PFSK-1 (cell line): ENCODE data around the gene NANOS2.

Experiments used
- FOXP2 ChIP-seq: optimal IDR thresholded peaks from 2 replicates; pipeline ENCODE3; 2011; ENCODE audit warnings: borderline replicate concordance, control low read depth, inconsistent platforms; ENCODE audit not compliant: insufficient read depth; ENCODE audit errors: extremely low read length, extremely low read depth
- POLR2AphosphoS5 ChIP-seq: IDR thresholded peaks from 2 replicates; pipeline ENCODE4 v1.6.1; 2012; ENCODE audit warnings: low read depth, mild to moderate bottlenecking, control low read depth, low read length, moderate library complexity
- SIN3A ChIP-seq: IDR thresholded peaks from 2 replicates; pipeline ENCODE4 v1.6.1; 2012; ENCODE audit warnings: mild to moderate bottlenecking, low read length, moderate library complexity, borderline replicate concordance; ENCODE audit not compliant: insufficient read depth
- TAF1 ChIP-seq: IDR thresholded peaks from 2 replicates; pipeline ENCODE4 v1.6.1; 2012; ENCODE audit warnings: low read length, control low read depth, borderline replicate concordance; ENCODE audit not compliant: insufficient read depth
- TF ChIP-seq, protein P1 (sequence below), 2 experiments: IDR thresholded peaks; 2 replicates each; pipeline versions ENCODE4 v1.6.1 to v1.8.0; 2011 to 2012; ENCODE audit warnings: low read depth in 2 of 2, low read length in 2 of 2, control low read depth in 1 of 2, inconsistent platforms in 1 of 2, mild to moderate bottlenecking in 1 of 2, moderate library complexity in 1 of 2; ENCODE audit not compliant: insufficient read depth in 1 of 2

Gene NANOS2

DNA sequence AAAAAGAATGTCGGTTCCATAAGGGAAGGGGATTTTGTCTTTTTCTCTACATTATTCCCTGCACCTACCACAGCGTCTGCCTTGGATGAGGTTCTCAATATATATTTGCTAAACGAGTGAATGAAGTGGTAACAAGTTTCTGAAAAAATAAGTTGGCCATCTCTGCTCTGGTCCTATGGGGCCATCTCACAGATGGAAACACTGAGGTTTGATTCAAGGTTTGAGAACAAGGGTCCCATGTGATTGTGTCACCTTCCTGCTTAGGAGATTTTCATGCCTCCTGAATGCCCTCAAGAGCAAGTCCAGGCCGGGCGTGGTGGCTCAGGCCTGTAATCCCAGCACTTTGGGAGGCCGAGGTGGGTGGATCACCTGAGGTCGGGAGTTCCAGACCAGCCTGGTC lies 15.3 kb downstream of the NANOS2 start:
- TF ChIP-seq FOXP2 = no peak
- no peak for TF ChIP-seq TAF1
- no peak for TF ChIP-seq POLR2AphosphoS5
- TF ChIP-seq SIN3A = no peak
- TF ChIP-seq, protein P1, sequence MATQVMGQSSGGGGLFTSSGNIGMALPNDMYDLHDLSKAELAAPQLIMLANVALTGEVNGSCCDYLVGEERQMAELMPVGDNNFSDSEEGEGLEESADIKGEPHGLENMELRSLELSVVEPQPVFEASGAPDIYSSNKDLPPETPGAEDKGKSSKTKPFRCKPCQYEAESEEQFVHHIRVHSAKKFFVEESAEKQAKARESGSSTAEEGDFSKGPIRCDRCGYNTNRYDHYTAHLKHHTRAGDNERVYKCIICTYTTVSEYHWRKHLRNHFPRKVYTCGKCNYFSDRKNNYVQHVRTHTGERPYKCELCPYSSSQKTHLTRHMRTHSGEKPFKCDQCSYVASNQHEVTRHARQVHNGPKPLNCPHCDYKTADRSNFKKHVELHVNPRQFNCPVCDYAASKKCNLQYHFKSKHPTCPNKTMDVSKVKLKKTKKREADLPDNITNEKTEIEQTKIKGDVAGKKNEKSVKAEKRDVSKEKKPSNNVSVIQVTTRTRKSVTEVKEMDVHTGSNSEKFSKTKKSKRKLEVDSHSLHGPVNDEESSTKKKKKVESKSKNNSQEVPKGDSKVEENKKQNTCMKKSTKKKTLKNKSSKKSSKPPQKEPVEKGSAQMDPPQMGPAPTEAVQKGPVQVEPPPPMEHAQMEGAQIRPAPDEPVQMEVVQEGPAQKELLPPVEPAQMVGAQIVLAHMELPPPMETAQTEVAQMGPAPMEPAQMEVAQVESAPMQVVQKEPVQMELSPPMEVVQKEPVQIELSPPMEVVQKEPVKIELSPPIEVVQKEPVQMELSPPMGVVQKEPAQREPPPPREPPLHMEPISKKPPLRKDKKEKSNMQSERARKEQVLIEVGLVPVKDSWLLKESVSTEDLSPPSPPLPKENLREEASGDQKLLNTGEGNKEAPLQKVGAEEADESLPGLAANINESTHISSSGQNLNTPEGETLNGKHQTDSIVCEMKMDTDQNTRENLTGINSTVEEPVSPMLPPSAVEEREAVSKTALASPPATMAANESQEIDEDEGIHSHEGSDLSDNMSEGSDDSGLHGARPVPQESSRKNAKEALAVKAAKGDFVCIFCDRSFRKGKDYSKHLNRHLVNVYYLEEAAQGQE (IDR thresholded peaks at IDR 0.05; ENCODE audit: insufficient read depth in 1 of 2, low read depth in 2 of 2, low read length in 2 of 2) = no peak

DNA sequence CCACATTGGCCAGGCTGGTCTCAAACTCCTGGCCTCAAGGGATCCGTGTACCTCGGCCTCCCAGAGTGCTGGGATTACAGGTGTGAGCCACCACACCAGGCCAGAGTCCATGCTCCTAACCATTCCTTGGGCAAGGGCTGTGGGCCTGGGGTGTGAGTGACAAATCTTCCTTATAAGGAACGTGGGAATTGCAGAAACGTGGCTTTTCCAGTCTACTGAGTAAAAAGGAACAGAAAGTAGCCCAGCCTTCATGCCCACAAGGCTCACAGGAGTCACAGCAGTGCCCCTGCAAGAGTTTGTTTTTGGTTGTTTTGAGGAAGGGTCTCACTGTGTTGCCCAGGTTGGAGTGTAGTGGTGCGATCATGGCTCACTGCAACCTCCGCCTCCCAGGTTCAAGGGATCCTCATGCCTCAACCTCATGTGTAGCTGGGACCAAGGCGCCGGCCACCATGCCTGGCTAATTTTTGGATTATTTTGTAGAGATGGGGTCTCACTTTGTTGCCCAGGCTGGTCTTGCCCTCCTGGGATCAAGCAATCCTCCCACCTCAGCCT lies 17.2 kb downstream of the NANOS2 start:
- TF ChIP-seq, protein P1 (IDR thresholded peaks at IDR 0.05; ENCODE audit: insufficient read depth in 1 of 2, low read depth in 2 of 2, low read length in 2 of 2) = no peak
- TF ChIP-seq SIN3A (no peak), TAF1 (no peak), FOXP2 (no peak)

DNA sequence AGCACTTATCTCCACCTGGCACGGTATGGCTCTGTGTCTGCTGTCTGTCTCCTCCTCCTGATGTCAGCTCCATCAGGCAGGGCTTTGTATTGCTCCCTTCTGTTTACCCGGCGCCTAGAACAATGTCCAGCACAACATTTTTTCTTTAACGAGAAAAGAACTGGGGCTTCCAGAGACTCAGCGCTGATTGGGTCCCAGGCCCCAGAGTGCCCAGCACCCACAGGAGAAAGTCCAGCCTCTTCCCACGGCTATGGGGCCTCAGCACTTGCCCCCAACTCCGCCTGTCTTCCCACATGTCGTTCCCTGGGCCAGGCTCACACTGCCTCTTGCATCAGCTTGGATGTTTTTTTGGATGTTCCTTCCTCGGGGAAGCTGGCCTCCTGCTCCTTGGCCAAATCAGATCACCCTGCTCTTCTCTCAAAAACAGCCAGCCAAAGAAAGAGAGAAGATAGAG lies 19.0 kb downstream of the NANOS2 start:
- TF ChIP-seq TAF1 = no peak
- no peak for TF ChIP-seq POLR2AphosphoS5
- TF ChIP-seq FOXP2 = no peak
- TF ChIP-seq, protein P1 (IDR thresholded peaks at IDR 0.05; ENCODE audit: insufficient read depth in 1 of 2, low read depth in 2 of 2, low read length in 2 of 2) = no peak
- no peak for TF ChIP-seq SIN3A

DNA sequence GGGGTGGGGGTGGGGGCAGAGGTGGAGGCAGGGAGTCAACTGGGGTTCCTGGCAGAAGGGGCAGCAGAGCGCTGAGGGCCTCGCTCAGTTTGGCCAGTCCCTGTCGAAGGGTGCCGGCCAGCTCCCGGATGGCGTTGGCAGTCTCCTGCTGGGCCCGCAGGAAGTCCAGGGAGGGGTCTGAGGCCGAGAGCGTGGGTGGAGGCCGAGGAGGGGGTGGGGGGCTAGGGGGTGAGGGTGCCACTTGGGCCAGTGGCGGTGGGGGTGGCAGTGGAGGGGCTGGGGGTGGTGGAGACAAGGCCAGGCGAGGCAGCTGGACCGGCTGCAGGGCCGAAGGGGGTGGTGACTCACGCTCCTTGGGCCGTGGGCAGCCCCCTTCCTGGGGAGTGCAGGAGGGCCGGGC lies 23.7 kb downstream of the NANOS2 start:
- TF ChIP-seq TAF1 (no peak), SIN3A (no peak), POLR2AphosphoS5 (no peak), FOXP2 (no peak)
- TF ChIP-seq, protein P1 (IDR thresholded peaks at IDR 0.05; ENCODE audit: insufficient read depth in 1 of 2, low read depth in 2 of 2, low read length in 2 of 2) = no peak
